ENCODE results near the gene VWA5B1. TPM values are rescaled to one million over a fixed set of nuclear protein-coding genes. Genes with fewer than 3 reads are reported as not detected.

The VWA5B1 gene
- total and polyA plus RNA-seq, 2 of the 4 experiments (the other 2 are of a cell fraction), result not detected

DNA sequence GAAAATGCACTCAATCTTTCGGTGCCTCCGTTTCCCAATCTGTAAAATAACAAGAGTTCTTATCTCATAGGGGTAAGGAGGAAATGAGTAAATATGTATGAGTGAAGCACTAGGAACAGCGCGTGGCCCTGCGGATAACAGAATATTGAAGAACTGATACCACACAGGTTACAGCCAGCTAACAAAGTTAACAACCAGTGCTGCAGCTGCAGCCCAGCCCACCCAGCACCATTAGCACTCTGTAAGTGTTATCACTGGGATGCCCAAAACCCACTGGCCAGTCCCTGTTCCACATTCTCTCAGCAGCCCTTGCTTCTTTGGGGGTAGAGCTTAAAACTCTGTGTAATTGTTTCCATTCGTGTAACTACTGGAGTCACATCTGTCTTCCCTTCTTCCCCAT, 89.5 kb downstream of the VWA5B1 start:
- 0 out of 2 replicates have a peak overlapping the region, but pooled peaks have one; percentile 30 for H3K27ac ChIP-seq (ENCODE audit: insufficient read depth, low read length)
- 0 out of 2 replicates have a peak overlapping the region, but pooled peaks have one; percentile 16 for H3K14ac ChIP-seq (replicated peaks; ENCODE audit: low read depth, low read length)
- ChIA-PET CTCF (interaction anchor here (1.3 to 1.6 kb wide), 2 partner anchors 10 to 18 kb away, joined by 4 to 5 read pairs; no protein-coding TSS in a partner anchor), POLR2A (ENCODE audit: unreplicated experiment) (no interaction called here)
- ATAC-seq (ENCODE audit: low read depth) (no peak), DNase-seq (no peak)
- intact Hi-C loops (cut with micrococcal nuclease), result no loop called here
- H2BK5ac ChIP-seq (ENCODE audit: low read depth, low read length, poor library complexity, severe bottlenecking), result no peak overlapping the region
- peaks cover 17% of the 10 kb centered on the region for H3K9me1 ChIP-seq (ENCODE audit: insufficient read depth, low read length)
- peak overlapping the region; percentile 42 for H3K4me2 ChIP-seq (ENCODE audit: low read depth, low read length)
- H3K18ac ChIP-seq (ENCODE audit: low read depth, low read length), result peak overlapping the region; percentile 4; the same call in 1 of the 2 replicates
- peak overlapping the region; percentile 85 for H2AFZ ChIP-seq (replicated peaks; ENCODE audit: low read length, poor library complexity)
- H4K5ac ChIP-seq (ENCODE audit: low read depth, low read length), result no peak overlapping the region
- peak overlapping the region; percentile 84 for H2AK5ac ChIP-seq (ENCODE audit: low read depth, low read length)
- TF ChIP-seq RFX5 (IDR thresholded peaks at IDR 0.05; ENCODE audit: low read depth, low read length) (no peak), RAD21 (IDR thresholded peaks at IDR 0.05; ENCODE audit: low read length) (no peak), MXI1 (IDR thresholded peaks at IDR 0.05; ENCODE audit: borderline replicate concordance, low read depth, low read length) (no peak), CTCF (conservative IDR thresholded peaks at IDR 0.05; ENCODE audit: low read depth, low read length) (no peak), MAFK (IDR thresholded peaks at IDR 0.05; ENCODE audit: low read depth, low read length) (no peak), CHD1 (IDR thresholded peaks at IDR 0.05; ENCODE audit: low read depth, low read length) (no peak), NFE2L2 (IDR thresholded peaks at IDR 0.05; ENCODE audit: low read depth, low read length) (no peak), MAZ (IDR thresholded peaks at IDR 0.05; ENCODE audit: borderline replicate concordance, low read depth, low read length) (no peak), RCOR1 (IDR thresholded peaks at IDR 0.05; ENCODE audit: insufficient replicate concordance, low read length) (no peak)
- no peaks in the 10 kb centered on the region for H3K79me1 ChIP-seq (ENCODE audit: low read depth in 1 of 2, low read length in 2 of 2)
- dilution Hi-C loops (cut with HindIII; ENCODE audit: low sequenced_read_pairs, unreplicated experiment), result no loop called here
- no peaks in the 10 kb centered on the region for H3K9me3 ChIP-seq (ENCODE audit: control insufficient read depth, insufficient read depth, low read length)
- BruUV-seq (replicated peaks), result no TSS peak
- peak overlapping the region; percentile 54; the same call in 2 of the 3 replicates for H2BK15ac ChIP-seq (ENCODE audit: low read depth, low read length)
- peak overlapping the region; percentile 62 for H2BK120ac ChIP-seq (ENCODE audit: low read depth, low read length)
- no CpG with 5 or more reads among the region's 6 CpGs for WGBS, 2 experiments (ENCODE audit: extremely low coverage in 2 of 2, insufficient read length in 1 of 2)
- in situ Hi-C loops (cut with MboI; ENCODE audit: low sequenced_read_pairs), result no loop called here
- peak overlapping the region; percentile 68 for H2BK20ac ChIP-seq (ENCODE audit: low read depth, low read length)
- no peak overlapping the region for H3K9ac ChIP-seq (ENCODE audit: low read depth, low read length)
- peaks cover 10% of the 10 kb centered on the region; the same call in 1 of the 2 replicates for H3K4me1 ChIP-seq (ENCODE audit: control insufficient read depth, insufficient read depth, low read length)
- H3K23ac ChIP-seq (ENCODE audit: low read depth, low read length), result peak overlapping the region; percentile 84; the same call in 1 of the 2 replicates
- peak overlapping the region; percentile 16; the same call in 1 of the 2 replicates for H4K91ac ChIP-seq (ENCODE audit: insufficient read depth, low read depth, low read length)
- peaks cover 29% of the 10 kb centered on the region for H3K27me3 ChIP-seq (ENCODE audit: control insufficient read depth, insufficient read depth, low read length)
- peaks cover 4% of the 10 kb centered on the region for H4K20me1 ChIP-seq (ENCODE audit: insufficient read depth, low read length)
- H4K8ac ChIP-seq (ENCODE audit: low read depth in 2 of 2, low read length in 2 of 2), result no peak overlapping the region
- H3K36me3 ChIP-seq (ENCODE audit: control insufficient read depth, insufficient read depth, low read length), result no peaks in the 10 kb centered on the region
- peak overlapping the region; percentile 71 for H2AK9ac ChIP-seq (replicated peaks; ENCODE audit: low read depth, low read length, poor library complexity)
- peak overlapping the region; percentile 65 for H3K4ac ChIP-seq (ENCODE audit: low read depth, low read length)
- no peak overlapping the region; the same call in 1 of the 2 replicates for H3K56ac ChIP-seq (ENCODE audit: extremely low read depth, insufficient read depth, low read length)
- no peak overlapping the region for H3K4me3 ChIP-seq (ENCODE audit: insufficient read depth, low read depth, low read length)

Data from IMR-90 (cell line).